ENCODE results near the gene HNRNPM.
A peak's percentile ranks its signal among the peaks of the same experiment; 100 is the strongest.
"Not testable (repeated sequence)": the region's sequence is repeated elsewhere in the genome, so short reads cannot be mapped to it uniquely, and the experiment has no call there.

Gene HNRNPM, protein sequence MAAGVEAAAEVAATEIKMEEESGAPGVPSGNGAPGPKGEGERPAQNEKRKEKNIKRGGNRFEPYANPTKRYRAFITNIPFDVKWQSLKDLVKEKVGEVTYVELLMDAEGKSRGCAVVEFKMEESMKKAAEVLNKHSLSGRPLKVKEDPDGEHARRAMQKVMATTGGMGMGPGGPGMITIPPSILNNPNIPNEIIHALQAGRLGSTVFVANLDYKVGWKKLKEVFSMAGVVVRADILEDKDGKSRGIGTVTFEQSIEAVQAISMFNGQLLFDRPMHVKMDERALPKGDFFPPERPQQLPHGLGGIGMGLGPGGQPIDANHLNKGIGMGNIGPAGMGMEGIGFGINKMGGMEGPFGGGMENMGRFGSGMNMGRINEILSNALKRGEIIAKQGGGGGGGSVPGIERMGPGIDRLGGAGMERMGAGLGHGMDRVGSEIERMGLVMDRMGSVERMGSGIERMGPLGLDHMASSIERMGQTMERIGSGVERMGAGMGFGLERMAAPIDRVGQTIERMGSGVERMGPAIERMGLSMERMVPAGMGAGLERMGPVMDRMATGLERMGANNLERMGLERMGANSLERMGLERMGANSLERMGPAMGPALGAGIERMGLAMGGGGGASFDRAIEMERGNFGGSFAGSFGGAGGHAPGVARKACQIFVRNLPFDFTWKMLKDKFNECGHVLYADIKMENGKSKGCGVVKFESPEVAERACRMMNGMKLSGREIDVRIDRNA

DNA sequence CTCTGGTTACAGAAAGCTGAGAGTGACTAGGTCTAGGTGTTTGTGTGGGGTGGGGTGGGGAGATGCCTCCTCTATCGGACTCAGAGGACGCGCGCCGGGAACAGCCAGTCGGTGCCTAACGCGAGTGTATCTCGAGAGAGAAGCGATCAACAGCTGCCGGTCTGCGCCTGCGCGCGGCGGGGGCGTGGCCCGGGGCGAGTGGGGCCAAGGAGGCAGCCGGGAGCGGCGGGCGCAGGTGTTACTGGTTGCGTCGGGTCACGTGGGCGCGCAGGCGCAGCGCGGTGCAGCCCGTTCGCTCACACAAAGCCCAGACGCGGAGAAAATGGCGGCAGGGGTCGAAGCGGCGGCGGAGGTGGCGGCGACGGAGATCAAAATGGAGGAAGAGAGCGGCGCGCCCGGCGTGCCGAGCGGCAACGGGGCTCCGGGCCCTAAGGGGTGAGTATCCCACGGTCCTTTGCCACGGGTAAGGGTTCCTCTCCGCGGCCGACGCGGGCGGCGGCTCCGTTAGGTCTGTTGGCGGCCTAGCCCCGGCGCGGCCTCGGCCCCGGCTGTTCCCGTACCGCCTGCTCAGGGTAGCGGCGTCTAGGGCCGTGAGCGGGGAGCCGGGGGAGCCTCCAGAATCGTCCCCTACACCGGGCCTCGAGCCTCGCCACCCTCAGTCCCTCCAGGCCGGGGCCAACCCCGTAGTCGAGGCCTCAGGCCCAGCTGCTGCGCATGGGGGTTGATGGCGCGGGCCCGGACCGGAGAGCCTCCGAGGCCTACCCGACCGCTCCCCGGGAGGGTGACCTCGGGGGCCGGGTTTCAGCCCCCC lies at the start of gene HNRNPM:
Gene HNRNPM (plus strand): TSS at position 299 of the 811 bp plus-strand sequence. CDS start 24 bp downstream, at position 323.
- peak; percentile 96 for DNase-seq

DNA sequence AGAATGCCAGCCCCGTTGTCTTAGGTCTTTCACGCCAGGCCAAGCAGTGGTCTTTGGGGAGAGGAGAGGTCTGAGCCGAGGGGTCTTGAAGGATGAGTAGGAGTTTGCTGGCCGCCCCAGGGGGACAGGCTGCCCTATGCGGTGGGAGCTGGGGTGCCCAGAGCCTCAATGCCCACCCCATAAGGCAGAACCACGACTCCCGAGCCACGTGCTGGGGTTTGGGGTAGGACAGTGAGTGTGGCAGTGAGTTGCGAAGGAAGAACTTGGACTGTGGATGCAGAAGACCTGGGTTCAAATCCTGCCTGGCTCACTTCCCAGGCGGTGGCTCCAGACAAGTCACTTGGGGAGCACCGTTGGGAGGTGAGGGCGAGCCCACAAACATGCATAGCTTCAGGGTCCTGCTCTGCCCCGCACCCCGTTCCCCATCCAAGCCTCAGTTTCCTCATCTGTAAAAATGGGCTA lies 49.1 kb upstream of the HNRNPM start:
- no peak for DNase-seq

DNA sequence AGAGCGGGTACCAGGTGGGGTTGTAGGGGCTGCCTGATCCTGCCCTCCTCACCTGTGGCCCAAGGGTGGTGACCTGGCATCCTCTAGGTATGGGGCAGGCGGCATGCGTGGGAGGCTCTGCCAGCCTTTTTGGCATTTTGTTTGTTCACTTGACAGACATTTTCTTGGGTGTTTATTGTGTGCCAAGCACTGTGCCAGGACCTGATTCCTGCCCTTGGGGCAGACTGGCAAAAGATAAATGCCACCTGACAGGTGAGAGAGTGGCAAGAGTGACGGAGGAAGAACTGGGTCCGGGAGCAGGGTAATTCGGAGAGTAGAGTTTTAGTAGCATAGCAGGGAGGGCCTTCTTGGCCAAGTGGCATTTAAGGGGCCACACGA lies 48.6 kb upstream of the HNRNPM start:
- no peak for DNase-seq

DNA sequence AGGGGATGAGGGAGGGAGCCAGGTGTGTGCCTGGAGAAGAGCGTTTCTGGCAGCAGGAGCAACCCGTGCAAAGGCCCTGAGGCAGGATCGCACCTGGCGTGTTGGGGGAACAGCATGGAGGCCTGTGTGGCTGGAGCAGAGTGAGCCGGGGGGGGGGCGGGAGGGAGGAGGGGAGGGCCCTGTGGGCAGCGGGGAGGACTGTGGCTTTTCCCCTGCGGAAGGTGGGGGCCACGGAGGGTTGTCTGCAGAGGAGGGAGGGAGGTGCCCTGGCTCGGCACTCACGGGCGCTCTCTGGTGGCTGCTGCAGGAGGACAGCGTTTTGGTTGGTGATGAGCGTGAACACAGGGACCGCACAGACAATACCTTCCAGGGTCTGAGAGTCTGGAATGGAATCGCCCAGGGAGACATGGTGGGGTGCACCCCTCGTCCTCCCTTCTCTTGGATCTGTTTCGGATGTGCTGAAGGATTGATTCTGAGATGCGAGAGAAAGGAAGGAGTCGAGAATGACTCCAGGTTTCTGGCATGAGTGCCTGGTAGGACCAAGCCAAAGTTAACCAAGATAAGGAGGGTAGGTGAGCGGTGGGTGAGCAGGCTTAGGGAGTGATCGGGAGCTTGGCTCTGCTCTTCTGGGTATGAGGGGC lies 48.1 kb upstream of the HNRNPM start:
- peak; percentile 67 for DNase-seq

DNA sequence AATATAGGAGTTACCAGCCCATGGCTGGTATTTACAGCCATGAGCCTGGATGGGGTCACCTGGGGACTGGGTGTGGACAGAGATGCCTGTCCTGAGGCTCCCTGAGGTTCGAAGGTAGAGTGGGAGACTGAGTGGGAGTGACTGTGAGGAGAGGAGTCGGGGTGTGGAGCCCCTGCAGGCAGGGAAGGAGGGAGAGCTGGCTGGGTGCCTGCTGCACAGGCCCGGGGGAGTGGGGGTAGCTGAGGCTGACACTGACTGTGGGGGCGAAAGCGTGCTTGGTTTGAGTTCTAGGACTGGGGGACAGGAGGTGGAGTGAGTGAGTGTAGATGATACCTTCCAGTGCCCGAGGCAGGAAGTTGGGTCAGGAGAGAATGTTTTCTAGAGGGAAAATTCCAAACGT lies 47.5 kb upstream of the HNRNPM start:
- DNase-seq: peak; percentile 57

DNA sequence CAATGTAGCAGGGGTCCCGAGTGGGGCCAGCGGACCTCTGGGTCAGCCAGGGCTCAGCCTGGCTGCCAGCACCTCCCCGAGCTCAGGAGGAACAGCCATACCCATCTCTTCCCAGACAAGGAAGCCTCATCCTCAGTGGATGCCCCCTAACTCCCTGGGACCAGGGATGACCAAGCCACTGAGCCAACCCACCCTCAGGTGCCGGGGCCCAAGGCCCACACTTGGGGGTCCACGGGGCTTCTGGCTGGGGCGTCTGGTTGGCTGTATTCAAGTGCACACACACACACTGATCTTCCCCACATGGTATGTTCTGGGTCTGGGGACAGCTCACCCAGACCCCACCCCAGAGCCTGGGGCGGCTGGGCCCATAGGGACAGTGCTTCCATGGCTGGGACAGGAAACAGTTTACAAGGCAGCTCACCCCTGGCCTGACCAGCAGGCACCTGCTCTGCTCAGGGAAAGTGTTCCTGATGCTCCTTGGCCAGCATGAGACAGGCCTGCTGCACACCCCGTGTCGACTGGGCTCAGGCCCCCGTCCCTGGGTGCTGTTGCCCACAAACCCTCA lies 46.9 kb upstream of the HNRNPM start:
- no peak for DNase-seq

DNA sequence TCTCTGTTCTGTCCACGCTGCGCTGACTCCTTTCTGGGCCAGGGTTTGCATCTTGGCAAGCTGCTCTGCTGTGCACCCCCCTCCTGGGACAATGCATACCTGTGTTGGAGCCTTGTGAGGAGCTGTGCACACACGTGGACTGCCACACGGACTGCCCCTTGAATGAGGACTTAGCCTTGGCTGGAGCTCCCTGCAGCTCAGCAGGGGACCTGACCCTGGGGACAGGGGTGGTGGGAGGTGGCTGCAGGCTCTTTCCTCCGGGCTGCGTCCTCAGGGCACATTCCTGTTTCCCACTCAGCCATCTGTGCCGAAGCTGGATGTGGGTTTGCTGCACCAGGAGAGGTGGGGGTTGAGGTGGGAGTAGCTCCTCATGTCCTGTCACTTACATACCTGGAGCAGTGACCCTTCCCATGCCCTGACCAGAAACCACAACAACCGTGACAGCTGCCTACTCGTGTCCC lies 46.4 kb upstream of the HNRNPM start:
- DNase-seq: no peak

DNA sequence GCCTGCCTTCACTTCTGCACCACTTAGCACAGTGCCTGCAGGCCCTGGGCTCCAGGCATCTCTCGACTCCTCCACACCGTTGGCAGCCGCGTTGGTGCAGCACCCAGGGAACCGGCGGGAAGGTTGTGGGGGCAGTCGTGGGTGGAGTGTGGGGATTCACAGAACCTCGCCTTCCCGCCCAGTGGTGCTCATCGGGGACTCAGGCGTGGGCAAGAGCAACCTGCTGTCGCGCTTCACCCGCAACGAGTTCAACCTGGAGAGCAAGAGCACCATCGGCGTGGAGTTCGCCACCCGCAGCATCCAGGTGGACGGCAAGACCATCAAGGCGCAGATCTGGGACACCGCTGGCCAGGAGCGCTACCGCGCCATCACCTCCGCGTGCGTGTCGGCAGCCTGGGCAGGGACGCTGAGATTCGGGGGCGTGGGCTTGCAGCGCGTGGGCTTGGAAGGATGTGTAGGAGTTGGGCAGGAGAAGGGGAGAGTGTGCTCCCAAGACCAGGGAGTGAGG lies 45.0 kb upstream of the HNRNPM start:
- DNase-seq: no peak

DNA sequence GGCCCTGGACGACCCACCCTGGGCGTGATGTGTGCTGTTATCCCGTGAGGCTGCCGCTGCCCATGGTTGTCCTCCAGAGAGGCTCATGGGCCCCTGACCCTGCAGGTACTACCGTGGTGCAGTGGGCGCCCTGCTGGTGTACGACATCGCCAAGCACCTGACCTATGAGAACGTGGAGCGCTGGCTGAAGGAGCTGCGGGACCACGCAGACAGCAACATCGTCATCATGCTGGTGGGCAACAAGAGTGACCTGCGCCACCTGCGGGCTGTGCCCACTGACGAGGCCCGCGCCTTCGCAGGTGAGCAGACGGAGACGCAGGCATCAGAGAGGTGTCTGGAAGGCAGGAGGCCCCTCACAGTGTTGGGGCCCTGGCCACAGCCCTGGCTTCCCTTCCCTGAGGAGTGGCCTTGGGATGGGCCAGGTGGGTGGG lies 42.8 kb upstream of the HNRNPM start:
- DNase-seq: no peak

DNA sequence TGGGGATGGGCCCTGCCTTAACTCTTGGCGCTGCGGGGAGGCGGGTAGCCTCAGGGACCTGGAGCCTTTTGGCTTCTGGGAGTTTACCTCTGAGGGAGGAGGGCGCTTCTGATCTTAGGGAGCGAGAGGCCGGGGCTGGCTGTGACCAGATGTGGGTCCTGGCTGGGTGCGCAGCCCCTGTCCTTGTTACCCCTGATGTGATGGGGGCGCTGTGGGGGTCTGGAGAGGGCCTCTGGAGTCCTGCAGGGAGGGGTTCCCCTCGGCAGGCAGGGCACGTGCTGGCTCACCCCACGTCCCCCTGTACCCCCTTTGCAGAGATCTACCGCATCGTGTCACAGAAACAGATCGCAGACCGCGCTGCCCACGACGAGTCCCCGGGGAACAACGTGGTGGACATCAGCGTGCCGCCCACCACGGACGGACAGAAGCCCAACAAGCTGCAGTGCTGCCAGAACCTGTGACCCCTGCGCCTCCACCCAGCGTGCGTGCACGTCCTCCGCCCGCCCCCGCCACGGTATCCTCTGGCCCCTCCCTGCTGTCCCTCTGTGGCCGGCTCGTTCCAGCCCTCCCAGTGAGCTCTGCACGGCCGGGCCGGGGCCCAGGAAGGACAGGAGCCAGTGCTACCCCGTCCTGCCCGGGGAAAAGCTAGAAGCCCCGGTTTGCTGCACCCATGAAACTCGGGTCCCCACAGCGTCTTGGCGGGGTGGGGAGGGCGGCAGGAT lies 41.5 kb upstream of the HNRNPM start:
- no peak for DNase-seq

DNA sequence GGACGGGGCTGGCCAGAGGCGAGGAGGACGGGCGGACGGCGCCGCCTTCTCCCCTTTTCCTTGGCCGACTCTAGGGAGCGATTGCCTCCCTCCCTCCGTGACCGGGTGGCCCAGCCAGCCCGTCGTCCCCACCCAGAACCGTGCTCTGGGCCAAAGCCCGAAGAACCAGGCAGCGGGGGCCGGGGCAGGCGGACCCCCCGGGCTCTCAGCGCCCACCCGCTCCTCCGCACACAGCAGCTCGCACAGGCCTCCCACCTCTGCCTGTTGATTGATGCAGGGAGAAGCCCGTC lies 41.0 kb upstream of the HNRNPM start:
- DNase-seq: no peak

DNA sequence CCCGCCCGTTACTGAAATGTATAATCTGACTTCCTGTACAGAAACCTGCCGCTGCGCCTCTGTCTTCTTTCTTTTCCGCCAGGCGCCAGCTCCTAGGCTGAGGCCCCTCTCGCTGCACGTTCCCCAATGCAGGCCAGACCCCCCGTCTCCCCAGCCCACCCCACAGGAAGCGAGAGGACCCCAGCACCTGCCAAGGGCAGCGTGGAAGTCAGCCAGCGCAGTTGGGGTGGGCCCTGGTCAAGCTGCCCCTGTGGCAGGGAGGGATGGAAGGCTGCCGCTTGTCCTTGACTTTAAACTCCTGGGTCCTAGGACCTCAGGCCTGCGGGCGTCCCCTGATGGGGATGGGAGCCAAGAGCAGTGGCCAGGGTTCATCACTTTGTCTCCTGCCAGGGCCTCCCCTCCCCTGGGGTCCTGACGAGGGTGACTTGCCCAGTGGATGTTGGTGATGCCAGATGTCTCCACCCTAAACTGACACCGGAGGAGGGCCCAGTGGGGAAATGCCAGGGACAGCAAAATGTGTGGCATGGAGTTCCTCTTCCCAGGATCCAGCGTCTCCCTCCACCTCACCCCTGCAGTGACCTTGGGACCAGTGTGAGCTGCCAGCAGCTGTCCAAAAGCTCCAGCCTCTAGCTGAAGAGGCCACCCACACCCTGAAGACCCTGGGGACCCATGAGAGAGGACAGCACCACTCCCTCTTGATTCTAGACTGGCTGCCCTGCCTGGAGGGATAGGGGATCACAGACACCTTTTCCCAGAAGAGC lies 40.2 kb upstream of the HNRNPM start:
- no peak for DNase-seq

DNA sequence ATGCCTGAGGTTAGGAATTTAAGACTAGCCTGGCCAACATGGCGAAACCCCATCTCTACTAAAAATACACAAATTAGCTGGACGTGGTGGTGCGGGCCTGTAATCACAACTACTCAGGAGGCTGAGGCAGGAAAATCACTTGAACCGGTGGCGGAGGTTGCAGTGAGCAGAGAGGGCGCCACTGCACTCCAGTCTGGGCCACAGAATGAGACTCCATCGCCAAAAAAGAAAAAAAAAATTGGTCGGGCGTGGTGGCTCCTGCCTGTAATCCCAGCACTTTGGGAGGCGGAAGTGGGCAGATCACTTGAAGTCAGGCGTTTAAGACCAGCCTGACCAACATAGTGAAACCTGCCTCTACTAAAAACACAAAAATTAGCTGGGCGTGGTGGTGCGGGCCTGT lies 34.1 kb upstream of the HNRNPM start:
- DNase-seq: not testable (repeated sequence)

DNA sequence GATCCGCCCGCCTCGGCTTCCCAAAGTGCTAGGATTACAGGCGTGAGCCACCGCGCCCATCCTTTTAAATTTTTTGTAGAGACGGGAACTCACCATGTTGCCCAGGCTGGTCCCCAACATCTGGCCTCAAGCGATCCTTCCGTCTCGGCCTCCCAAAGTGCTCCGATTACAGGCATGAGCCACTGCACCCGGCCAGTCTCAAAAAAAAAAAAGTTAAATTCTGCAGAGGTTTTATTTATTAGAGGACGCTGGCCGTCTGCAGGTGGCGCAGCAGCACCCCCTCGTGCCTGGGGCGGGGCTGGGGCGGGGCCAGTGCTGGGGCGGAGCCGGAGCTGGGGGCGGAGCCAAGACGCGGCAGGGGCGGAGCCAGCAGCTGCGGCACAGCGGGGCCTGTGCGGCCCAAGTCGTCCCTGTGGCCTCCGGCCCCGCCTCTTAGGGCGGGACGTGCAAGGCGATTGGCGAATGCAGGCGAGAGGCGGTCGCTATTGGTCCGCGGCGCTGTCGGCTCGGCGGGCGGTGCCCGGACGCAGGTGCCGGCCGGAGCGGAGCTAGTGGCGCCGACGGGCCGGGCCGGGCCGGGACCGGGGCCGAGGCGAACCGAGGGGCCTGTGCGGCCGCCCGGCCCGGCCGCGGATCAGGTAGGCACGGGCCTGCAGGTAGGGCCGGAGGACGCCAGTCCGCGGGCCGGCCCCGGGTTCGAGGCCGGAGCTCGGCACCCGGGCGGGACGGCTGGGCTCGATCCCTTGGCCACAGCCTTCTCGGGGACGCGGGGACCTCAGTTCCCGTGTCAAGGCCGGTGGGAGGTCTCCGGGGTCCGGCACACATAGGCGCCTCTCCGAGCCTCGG lies 31.8 kb upstream of the HNRNPM start, which contains the start of gene MARCHF2:
Gene MARCHF2 (plus strand): TSS at position 523 of the 846 bp plus-strand sequence. CDS start 8,536 bp downstream, outside the sequence.
- DNase-seq: peak; percentile 90

DNA sequence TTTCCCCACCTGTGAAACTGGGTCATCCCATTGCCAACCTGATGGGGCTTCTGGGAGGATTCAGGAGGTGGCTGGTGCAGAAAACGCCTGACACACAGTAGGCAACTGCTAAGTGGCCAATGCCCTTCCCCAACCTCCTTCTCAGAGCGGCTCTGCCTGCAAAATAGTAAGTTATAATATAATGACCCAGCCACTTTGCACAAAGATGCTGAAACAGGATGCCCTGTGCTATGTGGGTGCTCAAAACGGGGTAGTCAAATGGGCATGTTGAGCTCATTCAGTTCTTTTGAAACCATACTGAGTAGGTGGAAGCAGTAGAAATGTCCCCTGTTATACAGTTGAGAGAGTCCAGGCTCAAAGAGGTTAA lies 31.2 kb upstream of the HNRNPM start:
- no peak for DNase-seq

DNA sequence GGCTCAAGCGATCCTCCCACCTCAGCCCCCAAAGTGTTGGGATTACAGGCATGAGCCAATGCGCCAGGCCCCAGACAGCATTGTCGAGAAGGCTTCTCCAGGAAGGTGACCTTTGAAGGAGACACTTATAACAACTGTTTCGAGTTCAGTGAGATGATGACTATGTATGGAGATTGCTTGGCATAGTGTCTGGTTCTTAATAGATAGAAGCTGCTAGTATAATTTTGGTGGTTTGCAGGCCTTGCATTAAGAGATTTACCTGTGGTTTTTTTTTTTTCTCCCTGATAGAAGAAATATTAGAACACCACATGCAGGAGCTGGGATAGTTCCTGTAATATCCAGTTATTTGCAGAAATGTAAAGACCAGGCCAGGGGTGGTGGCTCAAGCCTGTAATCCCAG lies 28.0 kb upstream of the HNRNPM start:
- no peak for DNase-seq

DNA sequence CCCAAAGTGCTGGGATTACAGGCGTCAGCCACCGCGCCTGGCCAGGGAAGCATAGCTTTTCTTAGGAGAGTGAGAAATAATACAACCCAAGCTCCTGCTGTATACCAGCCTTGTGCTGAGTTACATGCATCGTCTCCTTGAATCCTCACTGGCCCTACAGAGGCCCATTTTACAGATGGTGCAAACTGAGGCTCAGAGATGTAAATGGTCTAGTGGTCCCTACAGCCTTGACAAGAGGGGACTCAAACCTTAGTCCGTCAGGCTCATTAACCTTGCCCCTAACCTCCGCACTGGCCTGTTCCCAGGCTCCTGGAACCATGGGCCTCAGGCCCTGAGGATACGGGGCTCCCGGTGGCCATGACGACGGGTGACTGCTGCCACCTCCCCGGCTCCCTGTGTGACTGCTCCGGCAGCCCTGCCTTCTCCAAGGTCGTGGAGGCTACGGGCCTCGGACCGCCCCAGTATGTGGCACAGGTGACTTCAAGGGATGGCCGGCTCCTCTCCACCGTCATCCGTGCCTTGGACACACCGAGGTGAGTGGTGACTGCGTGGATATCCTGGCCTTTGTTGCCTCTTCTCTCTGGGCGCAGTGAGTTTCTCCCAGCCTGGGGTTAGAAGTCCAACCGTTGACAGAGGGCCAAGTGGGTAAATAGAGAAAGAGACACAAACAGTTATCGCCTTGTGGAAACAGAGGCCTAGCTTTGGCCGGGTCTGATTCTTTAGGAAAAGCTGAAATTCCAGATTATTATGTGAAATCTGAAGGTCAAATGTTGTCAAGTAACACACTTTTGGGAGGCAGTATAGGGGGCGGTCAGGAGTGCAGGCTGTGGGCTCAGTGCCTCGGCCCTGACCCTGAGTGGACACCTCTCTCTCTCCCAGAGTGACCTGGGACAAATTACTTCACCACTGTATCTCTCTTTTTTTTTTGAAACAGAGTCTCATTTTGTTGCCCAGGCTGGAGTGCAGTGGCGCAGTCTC lies 23.0 kb upstream of the HNRNPM start:
- DNase-seq: no peak

DNA sequence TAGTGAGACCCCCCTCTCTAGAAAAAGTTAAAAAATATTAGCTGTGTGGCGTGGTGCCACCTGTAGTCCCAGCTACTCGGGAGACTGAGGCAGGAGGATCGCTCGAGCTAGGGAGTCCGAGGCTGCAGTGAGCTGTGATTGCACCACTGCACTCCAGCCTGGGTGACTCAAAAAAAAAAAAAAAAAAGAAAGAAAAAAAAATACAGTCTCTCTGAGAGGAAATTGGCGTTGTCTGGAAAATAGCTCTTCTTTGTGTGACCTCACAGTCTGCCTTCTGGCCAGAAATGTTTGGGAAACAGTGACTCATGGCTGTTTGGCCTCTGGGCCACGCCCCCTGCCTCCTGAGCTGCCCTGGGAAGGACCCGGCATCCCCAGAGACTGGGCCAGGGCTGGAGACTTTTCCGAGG lies 21.0 kb upstream of the HNRNPM start:
- DNase-seq: peak; percentile 91

DNA sequence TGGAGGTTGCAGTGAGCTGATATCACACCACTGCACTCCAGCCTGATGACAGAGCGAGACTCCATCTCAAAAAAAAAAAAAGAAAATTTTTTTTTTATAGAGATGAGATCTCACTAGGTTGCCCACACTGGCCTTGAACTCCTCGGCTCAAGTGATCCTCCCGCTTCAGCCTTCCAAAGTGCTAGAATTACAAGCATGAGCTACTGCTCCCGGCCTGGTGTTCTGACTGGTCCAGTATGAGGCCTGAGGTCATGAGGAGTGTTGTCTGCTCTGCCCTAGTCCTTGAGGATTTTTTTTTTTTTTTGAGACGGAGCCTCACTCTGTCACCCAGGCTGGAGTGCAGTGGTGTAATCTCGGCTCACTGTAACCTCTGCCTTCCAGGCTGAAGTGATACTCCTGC lies 19.4 kb upstream of the HNRNPM start:
- not testable (repeated sequence) for DNase-seq
